GM23248 (cell line): ENCODE results near the gene SHC1. TPM values are rescaled to one million over a fixed set of nuclear protein-coding genes. Genes with fewer than 3 reads are reported as not detected.
"Not testable (repeated sequence)": the region's sequence is repeated elsewhere in the genome, so short reads cannot be mapped to it uniquely, and the experiment has no call there.

Source experiments
- DNase-seq: peaks from one replicate; pipeline ENCODE4 v3.0.0-alpha.2; 2015
- H2AFZ ChIP-seq: fragments of 200-600 bp; sonication (generic); 2 replicates; pipeline ENCODE4 v1.6.1; 2016; ENCODE audit warnings: antibody characterized with exemption
- H3F3A ChIP-seq: fragments of 200-600 bp; sonication (generic); 2 replicates; pipeline ENCODE4 v1.6.1; 2016; ENCODE audit warnings: mild to moderate bottlenecking, antibody characterized with exemption, mixed run types; ENCODE audit not compliant: insufficient read depth
- H3K27ac ChIP-seq: fragments of 200-600 bp; sonication (generic); 2 replicates; pipeline ENCODE4 v1.5.1; 2016; ENCODE audit warnings: mild to moderate bottlenecking
- H3K27me3 ChIP-seq: fragments of 200-600 bp; sonication (generic); replicated peaks from 2 replicates; pipeline ENCODE4 v1.6.1; 2016; ENCODE audit warnings: mild to moderate bottlenecking; ENCODE audit not compliant: insufficient read depth
- H3K36me3 ChIP-seq: fragments of 200-600 bp; sonication (generic); 2 replicates; pipeline ENCODE4 v1.6.1; 2016; ENCODE audit warnings: low read depth, mild to moderate bottlenecking
- H3K4me1 ChIP-seq: fragments of 200-600 bp; sonication (generic); 2 replicates; pipeline ENCODE4 v1.6.1; 2016; ENCODE audit warnings: mild to moderate bottlenecking; ENCODE audit not compliant: insufficient read depth
- H3K4me2 ChIP-seq: fragments of 200-600 bp; sonication (generic); one replicate; pipeline ENCODE4 v1.6.1; 2016; ENCODE audit warnings: mild to moderate bottlenecking; ENCODE audit not compliant: unreplicated experiment
- H3K4me3 ChIP-seq: fragments of 200-600 bp; sonication (generic); 2 replicates; pipeline ENCODE4 v1.5.1; 2016; ENCODE audit warnings: mild to moderate bottlenecking
- H3K79me2 ChIP-seq: fragments of 200-600 bp; sonication (generic); 2 replicates; pipeline ENCODE4 v1.6.1; 2016; ENCODE audit warnings: mild to moderate bottlenecking; ENCODE audit not compliant: insufficient read depth
- H3K9ac ChIP-seq: fragments of 200-600 bp; sonication (generic); 2 replicates; pipeline ENCODE4 v1.6.1; 2016; ENCODE audit warnings: mild to moderate bottlenecking
- H3K9me2 ChIP-seq: fragments of 200-600 bp; sonication (generic); 2 replicates; pipeline ENCODE4 v1.6.1; 2016; ENCODE audit warnings: mixed run types, mild to moderate bottlenecking, moderate library complexity; ENCODE audit not compliant: insufficient read depth
- H3K9me3 ChIP-seq: fragments of 200-600 bp; sonication (generic); one replicate; pipeline ENCODE4 v1.6.1; 2017; ENCODE audit warnings: low read depth
- H4K20me1 ChIP-seq: fragments of 200-600 bp; sonication (generic); 2 replicates; pipeline ENCODE4 v1.6.0; 2016; ENCODE audit not compliant: insufficient read depth
- EZH2 ChIP-seq: fragments of 200-600 bp; sonication (generic); IDR thresholded peaks from 2 replicates; pipeline ENCODE4 v1.6.1; 2018; ENCODE audit warnings: antibody characterized with exemption, mild to moderate bottlenecking; ENCODE audit not compliant: insufficient read depth, poor library complexity, severe bottlenecking
- EZH2phosphoT487 ChIP-seq: fragments of 200-600 bp; sonication (generic); IDR thresholded peaks from 2 replicates; pipeline ENCODE4 v1.6.1; 2018; ENCODE audit warnings: antibody characterized with exemption, moderate library complexity, mild to moderate bottlenecking, low read depth; ENCODE audit not compliant: insufficient read depth
- WGBS, 2 experiments: methylation state at CpG; one replicate each; pipeline ENCODE4 v1.1.6; 2015 to 2017; ENCODE audit warnings: low lambda C conversion rate in 2 of 2, low coverage in 1 of 2; ENCODE audit errors: missing lambda C conversion rate in 2 of 2; 5-methylcytosine and 5-hydroxymethylcytosine counted together
- in situ Hi-C: fragments of 300-500 bp; cut with MboI; formaldehyde crosslinking; loops from 2 replicates; pipeline ENCODE4 v1.15.0; 2020
- polyA plus RNA-seq: library from polyadenylated mRNA; unstranded; fragments of >200 nt; fragmentation: Nextera tagmentation; extraction: Ambion mirVana; gene quantifications from 2 replicates; pipeline ENCODE4 v1.2.1, GENCODE V29; 2016
- total RNA-seq: library from RNA; depleted of rRNA; stranded (reverse); fragments of >200 nt; shearing (Covaris generic); gene quantifications from 2 replicates; pipeline ENCODE4 v1.2.3, GENCODE V29; 2014

The SHC1 gene
- total and polyA plus RNA-seq, 2 experiments from 2014 or later: 278 to 319 TPM

- Histone ChIP-seq H3K27ac (no peak overlapping the region), H3K36me3 (0 out of 2 replicates have a peak, but pooled peaks cover 6% of the 10 kb centered on the region), H2AFZ (peak overlapping the region; percentile 85), H3K4me2 (peak overlapping the region; percentile 99), H3K4me3 (peak overlapping the region; percentile 92), H3K9ac (peak overlapping the region; percentile 85), H3K79me2 (peaks cover 69% of the 10 kb centered on the region), H4K20me1 (no peaks in the 10 kb centered on the region), H3K9me3 (no peaks in the 10 kb centered on the region), H3F3A (no peaks in the 10 kb centered on the region; the same call in 1 of the 2 replicates), H3K9me2 (no peaks in the 10 kb centered on the region), H3K4me1 (peaks cover 5% of the 10 kb centered on the region), H3K27me3 (no peaks in the 10 kb centered on the region)
- DNase-seq: peak; percentile 29
- TF ChIP-seq EZH2phosphoT487 (no peak), EZH2 (no peak)
- in situ Hi-C loops: no loop called here
- WGBS, 2 experiments: 21 to 22% methylated on average over 17 of the region's 17 CpGs
Measured at GRCh38 chr1:154983776-154984466, 13.4 kb upstream of the SHC1 start.

- H3K9me3 ChIP-seq: no peaks in the 10 kb centered on the region
- no peaks in the 10 kb centered on the region; the same call in 1 of the 2 replicates for H3F3A ChIP-seq
- H3K9ac ChIP-seq: peak within 1 kb of the TSS; percentile 85
- H3K9me2 ChIP-seq: no peaks in the 10 kb centered on the region
- H3K27me3 ChIP-seq: no peaks in the 10 kb centered on the region
- 0 to 1% methylated on average over 26 of the region's 26 CpGs for WGBS, 2 experiments
- H3K79me2 ChIP-seq: peaks cover 73% of the 10 kb centered on the region
- peak within 1 kb of the TSS; percentile 99 for H3K4me2 ChIP-seq
- H3K4me1 ChIP-seq: peaks cover 5% of the 10 kb centered on the region
- TF ChIP-seq EZH2phosphoT487 (no peak), EZH2 (no peak)
- peak within 1 kb of the TSS; percentile 85 for H2AFZ ChIP-seq
- H4K20me1 ChIP-seq: no peaks in the 10 kb centered on the region
- H3K27ac ChIP-seq: no peak within 1 kb of the TSS; the same call in 1 of the 2 replicates
- peak within 1 kb of the TSS; percentile 92 for H3K4me3 ChIP-seq
- in situ Hi-C loops: no loop called here
- peak; percentile 100 for DNase-seq
- no peaks in the 10 kb centered on the region for H3K36me3 ChIP-seq
Measured at GRCh38 chr1:154982897-154983648, 12.5 kb upstream of the SHC1 start, which contains the start of gene FLAD1. FLAD1 (plus strand) TSS chr1:154983344; CDS start chr1:154983695, 351 bp downstream.

GRCh38 chr1:154982341-154982740 lies 11.8 kb upstream of the SHC1 start:
- Histone ChIP-seq H3K27ac (no peak overlapping the region), H3K36me3 (no peaks in the 10 kb centered on the region), H3K79me2 (peaks cover 73% of the 10 kb centered on the region), H3K27me3 (no peaks in the 10 kb centered on the region), H4K20me1 (no peaks in the 10 kb centered on the region), H3K4me2 (peak overlapping the region; percentile 71), H3K4me3 (peak overlapping the region; percentile 92), H2AFZ (peak overlapping the region; percentile 79), H3K9ac (peak overlapping the region; percentile 57), H3K9me3 (no peaks in the 10 kb centered on the region), H3K4me1 (peaks cover 5% of the 10 kb centered on the region), H3F3A (no peaks in the 10 kb centered on the region; the same call in 1 of the 2 replicates), H3K9me2 (no peaks in the 10 kb centered on the region)
- no peak for DNase-seq
- in situ Hi-C loops: no loop called here
- TF ChIP-seq EZH2phosphoT487: no peak
- TF ChIP-seq EZH2: no peak
- 53 to 70% methylated on average over 6 of the region's 6 CpGs for WGBS, 2 experiments

- no peaks in the 10 kb centered on the region for H3K9me2 ChIP-seq
- peaks cover 25% of the 10 kb centered on the region for H3F3A ChIP-seq
- H3K9me3 ChIP-seq: no peaks in the 10 kb centered on the region
- TF ChIP-seq EZH2: no peak
- TF ChIP-seq EZH2phosphoT487: no peak
- no peak overlapping the region for H3K4me3 ChIP-seq
- H3K79me2 ChIP-seq: peaks cover 55% of the 10 kb centered on the region
- no peak overlapping the region for H3K27ac ChIP-seq
- in situ Hi-C loops: no loop called here
- no peak overlapping the region for H3K4me2 ChIP-seq
- H3K9ac ChIP-seq: no peak overlapping the region
- H4K20me1 ChIP-seq: no peaks in the 10 kb centered on the region
- H3K27me3 ChIP-seq: no peaks in the 10 kb centered on the region
- H3K4me1 ChIP-seq: peaks cover 10% of the 10 kb centered on the region
- no peak for DNase-seq
- no peaks in the 10 kb centered on the region for H3K36me3 ChIP-seq
- 99 to 100% methylated on average over 3 of the region's 3 CpGs for WGBS, 2 experiments
- H2AFZ ChIP-seq: no peak overlapping the region
Measured at GRCh38 chr1:154978360-154978759, 7.8 kb upstream of the SHC1 start.

DNA sequence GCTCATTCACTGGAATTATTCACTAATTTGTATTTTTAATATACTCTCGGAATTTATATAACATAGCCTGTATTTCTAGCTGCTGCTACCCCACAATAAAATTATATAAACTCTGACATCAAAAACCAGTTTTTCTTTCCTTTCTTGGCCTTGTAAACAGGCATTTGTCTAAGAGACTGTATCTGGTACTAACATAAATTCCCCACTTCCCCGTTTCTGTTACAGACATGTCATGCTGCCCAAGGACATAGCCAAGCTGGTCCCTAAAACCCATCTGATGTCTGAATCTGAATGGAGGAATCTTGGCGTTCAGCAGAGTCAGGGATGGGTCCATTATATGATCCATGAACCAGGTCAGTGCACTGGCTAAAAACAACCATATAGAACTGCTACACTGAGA lies 7.2 kb upstream of the SHC1 start:
- H3K9me3 ChIP-seq, H3K4me2 ChIP-seq, H2AFZ ChIP-seq, H3K4me3 ChIP-seq, H3K9me2 ChIP-seq, H3K27me3 ChIP-seq, H3K27ac ChIP-seq, H3K9ac ChIP-seq, DNase-seq, H4K20me1 ChIP-seq, in situ Hi-C loops, H3K36me3 ChIP-seq: not testable (repeated sequence)
- Histone ChIP-seq H3F3A (peaks cover 31% of the 10 kb centered on the region), H3K79me2 (peaks cover 53% of the 10 kb centered on the region), H3K4me1 (peaks cover 14% of the 10 kb centered on the region)
- 59 to 62% methylated on average over 3 of the region's 3 CpGs for WGBS, 2 experiments
